HG02588 (cell line): ENCODE results near the gene AFF1.
A peak's percentile ranks its signal among the peaks of the same experiment; 100 is the strongest.
"Not testable (repeated sequence)": the region's sequence is repeated elsewhere in the genome, so short reads cannot be mapped to it uniquely, and the experiment has no call there.

Experiments
- ATAC-seq: cut with Tn5 transposase; IDR thresholded peaks from one replicate; pipeline ENCODE4 v1.9.1; 2021; ENCODE audit warnings: mild to moderate bottlenecking, moderate library complexity; ENCODE audit not compliant: unreplicated experiment

AFF1 gene

GRCh38 chr4:87034527-87034926 is 99.7 kb downstream of the AFF1 start:
- no peak for ATAC-seq

- ATAC-seq, result no peak
Observed at GRCh38 chr4:87035881-87036509, 101.2 kb downstream of the AFF1 start.

- ATAC-seq, result no peak
Observed at GRCh38 chr4:87036713-87037112, 101.9 kb downstream of the AFF1 start.

- not testable (repeated sequence) for ATAC-seq
Observed at GRCh38 chr4:87037171-87037570, 102.4 kb downstream of the AFF1 start.

- no peak for ATAC-seq
Observed at GRCh38 chr4:87037671-87038334, 103.0 kb downstream of the AFF1 start.

- ATAC-seq, result no peak
Observed at GRCh38 chr4:87038837-87039615, 104.2 kb downstream of the AFF1 start.

GRCh38 chr4:87041141-87041540 is 106.3 kb downstream of the AFF1 start:
- no peak for ATAC-seq

GRCh38 chr4:87042221-87042620 is 107.4 kb downstream of the AFF1 start:
- no peak for ATAC-seq

- peak; percentile 38 for ATAC-seq
Observed at GRCh38 chr4:87042986-87043820, 108.4 kb downstream of the AFF1 start.

- ATAC-seq, result no peak
Observed at GRCh38 chr4:87044511-87045233, 109.9 kb downstream of the AFF1 start.

GRCh38 chr4:87045234-87045558 is 110.4 kb downstream of the AFF1 start:
- ATAC-seq, result no peak

GRCh38 chr4:87045659-87046058 is 110.8 kb downstream of the AFF1 start:
- no peak for ATAC-seq

GRCh38 chr4:87046121-87046551 is 111.3 kb downstream of the AFF1 start:
- no peak for ATAC-seq

- ATAC-seq, result no peak
Observed at GRCh38 chr4:87047281-87047798, 112.5 kb downstream of the AFF1 start.

- ATAC-seq, result no peak
Observed at GRCh38 chr4:87049508-87049907, 114.7 kb downstream of the AFF1 start.

GRCh38 chr4:87050596-87050995 is 115.8 kb downstream of the AFF1 start:
- ATAC-seq, result no peak

GRCh38 chr4:87051121-87051713 is 116.4 kb downstream of the AFF1 start:
- ATAC-seq, result no peak

GRCh38 chr4:87052615-87053014 is 117.8 kb downstream of the AFF1 start:
- no peak for ATAC-seq

GRCh38 chr4:87053176-87053658 is 118.4 kb downstream of the AFF1 start:
- ATAC-seq, result no peak
